ENCODE measurements around the gene WWOX.

WWOX gene

DNA sequence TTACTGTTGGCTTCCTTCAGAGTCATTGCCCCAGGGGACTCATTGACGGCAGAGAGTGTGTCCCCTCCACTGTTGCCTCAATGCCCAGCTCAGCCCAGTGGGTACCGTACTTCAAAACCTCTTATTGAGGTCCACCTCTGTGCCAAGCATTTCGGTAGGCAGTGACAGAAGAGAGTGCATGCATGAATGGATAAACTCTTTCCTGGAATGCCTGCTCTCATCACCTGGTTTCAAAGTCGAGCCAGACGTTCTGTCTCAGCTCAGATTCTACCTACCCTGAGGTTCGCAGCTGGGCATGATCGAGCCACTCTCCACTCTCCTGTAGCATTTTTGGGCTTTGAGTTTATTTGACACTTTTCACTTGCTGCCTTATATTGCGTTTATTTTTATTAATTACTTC is 854.1 kb downstream of the WWOX start:
- DNase-seq (ENCODE audit: low spot score) = no peak

DNA sequence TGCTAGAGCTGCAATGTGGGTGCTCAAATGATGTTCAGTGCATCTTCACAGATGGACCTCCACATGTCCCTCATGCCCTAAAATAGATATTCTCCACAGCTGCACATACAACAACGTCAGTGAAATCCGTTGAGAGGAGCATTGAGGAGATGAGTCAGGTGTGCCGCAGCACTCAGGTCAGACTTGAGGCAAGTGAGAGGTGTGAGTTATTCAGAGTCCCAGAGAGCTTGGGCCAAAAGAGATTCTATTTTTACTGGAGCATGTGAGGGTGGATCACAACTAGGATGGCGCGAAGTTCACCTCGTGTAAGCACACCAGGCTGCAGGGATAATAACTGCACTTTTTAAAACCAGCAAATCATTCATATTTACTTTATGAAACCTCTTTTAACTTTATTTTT is 855.8 kb downstream of the WWOX start:
- DNase-seq (ENCODE audit: low spot score) = no peak

DNA sequence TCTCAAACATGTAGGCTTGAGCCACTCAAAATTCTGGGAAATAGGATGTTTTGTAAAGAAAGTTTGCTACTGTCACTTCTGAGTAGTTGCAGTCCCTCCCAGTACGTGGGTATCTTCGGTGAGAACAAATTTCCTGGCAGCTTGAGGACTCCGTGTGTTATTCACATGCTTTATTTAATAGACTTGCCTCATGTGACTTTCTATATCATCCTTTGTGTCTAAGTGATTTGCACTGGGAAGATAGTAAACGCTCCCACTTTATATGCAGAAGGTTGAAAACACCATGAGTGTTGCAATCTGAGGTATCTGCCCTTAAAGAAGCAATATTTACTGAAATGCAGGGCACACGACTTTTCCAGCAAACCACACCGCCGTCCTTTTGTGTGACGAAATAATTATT is 857.4 kb downstream of the WWOX start:
- DNase-seq (ENCODE audit: low spot score) = no peak

DNA sequence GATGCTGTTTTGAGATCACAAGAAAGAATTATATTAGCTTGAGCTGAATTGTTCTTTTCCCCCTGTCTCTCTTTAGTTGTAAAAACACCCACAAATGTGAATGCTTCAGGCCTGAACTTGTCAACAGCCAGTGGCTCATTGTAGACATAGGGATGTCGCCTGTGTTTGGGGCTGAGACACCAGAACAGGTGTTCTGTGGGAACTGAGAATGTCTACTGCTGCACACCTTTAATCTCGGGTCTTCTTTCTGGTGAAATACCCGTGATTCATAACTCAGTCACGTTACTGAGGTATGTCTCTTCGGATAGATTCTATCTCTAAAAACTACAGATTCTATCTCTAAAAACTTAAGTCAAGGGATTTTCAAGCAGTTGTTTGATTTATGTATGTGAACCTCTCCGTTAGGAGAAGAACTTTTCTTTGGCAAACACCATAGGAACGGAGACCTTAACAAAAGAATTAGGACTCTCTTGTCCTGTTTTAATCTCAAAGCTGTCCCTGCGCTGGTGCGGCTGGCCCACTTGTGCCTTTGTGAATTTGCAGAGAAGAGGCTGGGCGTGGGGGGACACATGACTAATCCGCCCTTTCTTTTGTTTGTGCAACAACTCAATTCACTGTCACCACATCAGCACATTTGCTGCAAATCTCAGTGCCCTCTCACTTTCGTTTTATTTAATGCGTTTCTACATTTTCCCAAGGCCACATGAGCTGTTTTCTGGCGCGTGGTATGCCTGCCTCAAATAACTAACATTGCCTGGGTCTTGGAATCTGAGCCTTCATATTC is 858.1 kb downstream of the WWOX start:
- DNase-seq (ENCODE audit: low spot score) = peak; percentile 3

DNA sequence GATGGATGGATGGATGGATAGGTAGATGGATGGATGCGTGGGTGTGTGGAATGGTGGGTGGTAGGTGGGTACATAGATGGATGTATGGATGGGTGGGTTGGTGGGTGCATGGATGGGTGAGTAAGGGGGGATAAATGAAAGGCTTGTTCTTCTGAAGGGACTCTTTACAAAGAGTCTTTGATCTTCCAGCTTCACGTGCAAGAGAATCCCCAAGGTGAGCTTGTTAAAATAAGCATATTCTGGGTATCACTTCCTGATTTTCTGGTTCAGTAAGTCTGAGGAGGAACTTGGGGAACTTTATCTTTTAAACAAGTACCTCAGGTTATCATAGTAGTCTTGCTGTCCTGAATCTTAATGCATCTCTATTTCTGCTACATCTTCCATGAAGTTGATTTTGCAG is 862.0 kb downstream of the WWOX start:
- no peak for DNase-seq (ENCODE audit: low spot score)

DNA sequence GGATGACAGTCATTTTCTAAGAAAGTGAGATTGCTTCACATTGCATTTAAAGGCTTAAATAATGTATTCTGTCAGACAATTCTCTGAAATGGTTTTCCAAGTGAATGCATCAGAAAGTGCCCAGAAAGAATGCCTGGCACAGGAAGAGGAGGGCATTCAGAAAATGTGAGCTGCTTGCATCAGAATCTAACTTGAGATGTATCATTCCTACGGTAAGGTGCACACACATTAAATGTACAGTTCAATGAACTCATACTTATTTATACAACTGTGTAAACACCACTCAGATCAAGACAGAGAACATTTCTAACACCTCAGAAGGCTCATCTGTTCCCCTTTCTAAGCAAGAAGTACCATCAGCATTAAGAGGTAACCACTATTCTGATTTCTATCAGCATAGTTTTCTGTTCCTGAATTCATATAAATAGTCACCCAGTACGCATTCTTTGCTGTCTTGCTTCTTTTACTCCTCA is 863.0 kb downstream of the WWOX start:
- DNase-seq (ENCODE audit: low spot score) = no peak

DNA sequence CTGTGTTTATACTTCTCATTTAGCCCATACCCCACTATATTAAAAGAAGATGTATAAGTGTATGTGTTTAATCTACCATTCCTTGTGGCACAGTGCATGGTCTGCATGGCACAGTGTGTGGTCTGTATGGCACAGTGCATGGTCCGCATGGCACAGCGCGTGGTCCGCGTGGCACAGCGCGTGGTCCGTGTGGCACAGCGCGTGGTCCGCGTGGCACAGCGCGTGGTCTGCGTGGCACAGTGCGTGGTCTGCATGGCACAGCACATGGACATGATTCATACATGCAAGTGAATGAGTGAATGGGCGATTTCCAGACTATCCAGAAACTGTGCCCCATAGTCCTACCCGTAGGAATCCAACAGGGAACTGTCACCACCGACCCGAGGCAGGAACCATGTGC is 868.5 kb downstream of the WWOX start:
- no peak for DNase-seq (ENCODE audit: low spot score)

DNA sequence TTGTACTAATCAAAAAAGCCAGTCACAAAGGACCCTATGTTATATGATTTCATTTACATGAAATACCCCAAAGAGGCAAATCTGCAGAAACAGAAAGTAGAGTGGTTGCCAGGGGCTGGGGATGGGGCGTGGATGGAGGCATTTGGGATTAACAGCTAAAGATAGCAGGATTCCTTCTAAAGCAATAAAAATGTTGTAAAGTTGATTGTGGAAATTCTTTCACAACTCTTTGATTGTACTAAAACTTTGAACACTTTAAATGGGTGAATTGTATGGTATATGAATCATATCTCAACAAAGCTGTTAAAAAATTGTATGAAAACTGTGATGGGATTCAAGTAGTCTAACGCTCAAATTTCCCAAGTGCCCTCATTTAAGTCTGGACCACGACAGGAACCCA is 870.3 kb downstream of the WWOX start:
- DNase-seq (ENCODE audit: low spot score) = no peak

DNA sequence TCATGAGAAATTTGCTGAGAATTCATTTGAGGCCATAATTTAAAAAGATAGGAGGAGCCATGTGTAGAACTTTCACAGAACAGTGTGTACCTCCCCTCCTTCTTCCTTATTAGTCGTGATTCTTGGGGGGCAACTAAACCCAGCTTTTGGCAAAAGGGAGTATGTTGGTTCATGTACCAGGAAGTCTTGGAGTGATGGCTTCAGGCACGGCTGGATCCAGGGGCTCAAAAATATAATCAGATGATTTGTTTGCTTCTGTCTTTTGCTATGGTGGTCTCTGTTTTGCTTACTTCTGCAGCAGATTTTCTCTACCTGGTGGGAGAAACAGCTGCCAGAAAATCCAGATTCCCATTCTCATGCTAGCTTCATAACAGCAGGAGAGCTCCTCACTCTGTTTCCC is 871.2 kb downstream of the WWOX start:
- DNase-seq (ENCODE audit: low spot score) = no peak

DNA sequence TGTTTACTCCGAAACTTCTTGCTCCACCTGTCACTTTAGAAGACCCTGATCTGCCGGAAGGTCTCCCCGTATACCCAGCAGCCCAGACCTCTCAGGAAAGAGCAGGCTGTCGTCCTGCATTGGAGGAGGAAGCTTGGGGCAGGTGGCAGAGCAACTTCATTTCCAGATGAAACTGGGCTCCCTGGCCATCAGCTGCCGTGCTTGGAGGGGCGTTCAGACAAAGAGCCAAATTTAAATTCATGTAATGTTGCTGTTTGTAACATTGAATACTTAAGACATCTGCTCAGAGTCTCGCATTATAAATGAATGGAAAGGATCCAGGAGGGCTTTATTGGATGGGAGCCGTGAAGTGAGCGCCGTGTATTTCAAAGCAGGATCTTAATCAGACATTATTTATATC is 872.6 kb downstream of the WWOX start:
- no peak for DNase-seq (ENCODE audit: low spot score)

DNA sequence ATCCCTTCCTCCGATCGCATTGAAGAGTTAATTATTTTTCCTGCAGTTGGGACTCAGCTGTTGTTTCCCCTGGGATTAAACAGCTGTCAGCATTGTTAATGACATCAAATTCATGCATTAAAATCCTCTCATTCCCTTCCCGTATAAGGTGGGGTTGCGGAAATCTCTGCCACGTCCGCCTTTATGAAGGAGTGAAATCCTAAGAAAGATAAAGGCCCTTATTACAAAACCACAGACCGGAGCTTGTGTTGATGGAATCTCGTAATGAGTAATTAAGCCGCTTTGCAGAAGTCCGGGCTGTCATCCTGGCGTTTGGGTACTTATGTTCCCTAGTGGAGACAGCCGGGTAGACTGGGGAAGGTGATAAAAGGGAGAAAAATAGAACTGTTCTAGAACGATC is 873.5 kb downstream of the WWOX start:
- no peak for DNase-seq (ENCODE audit: low spot score)

DNA sequence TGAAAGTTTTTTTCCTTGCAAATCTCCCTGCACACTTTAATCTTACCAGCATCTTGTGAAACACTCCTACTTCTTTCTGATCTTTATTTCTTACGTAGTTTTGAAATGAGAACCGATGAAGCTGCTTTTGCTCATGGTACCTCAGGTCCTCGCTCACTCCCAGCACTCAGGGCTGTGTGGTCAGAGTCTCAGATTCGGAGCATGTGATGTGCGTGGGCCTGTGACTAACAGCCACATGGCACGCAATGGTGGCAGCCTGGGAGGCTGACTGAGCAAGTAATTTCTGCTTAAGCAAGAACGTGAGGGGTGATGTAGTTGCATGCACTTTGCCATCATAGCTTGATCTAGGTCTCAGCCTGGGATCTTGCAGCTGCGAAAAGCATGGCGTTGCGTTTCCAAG is 876.8 kb downstream of the WWOX start:
- no peak for DNase-seq (ENCODE audit: low spot score)

DNA sequence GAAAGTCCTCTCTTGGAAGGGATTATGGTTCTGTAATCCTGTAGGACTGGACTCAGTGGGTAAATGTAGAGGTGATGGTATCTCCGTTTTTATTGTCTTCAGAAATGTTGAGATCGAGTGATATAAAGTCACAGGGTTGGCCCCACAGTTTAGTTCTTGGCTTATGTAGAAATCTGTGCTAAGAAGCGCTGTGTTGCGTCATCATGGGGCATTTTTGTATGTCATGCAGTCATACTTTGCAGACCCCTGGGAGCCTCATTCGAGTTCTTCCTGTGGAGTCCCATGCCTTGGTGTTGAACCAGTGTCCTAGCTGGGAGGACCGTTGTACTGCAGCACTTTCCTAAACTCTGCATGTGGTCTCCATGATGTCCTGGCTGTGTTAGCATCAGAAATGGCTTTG is 881.4 kb downstream of the WWOX start:
- DNase-seq (ENCODE audit: low spot score) = no peak

DNA sequence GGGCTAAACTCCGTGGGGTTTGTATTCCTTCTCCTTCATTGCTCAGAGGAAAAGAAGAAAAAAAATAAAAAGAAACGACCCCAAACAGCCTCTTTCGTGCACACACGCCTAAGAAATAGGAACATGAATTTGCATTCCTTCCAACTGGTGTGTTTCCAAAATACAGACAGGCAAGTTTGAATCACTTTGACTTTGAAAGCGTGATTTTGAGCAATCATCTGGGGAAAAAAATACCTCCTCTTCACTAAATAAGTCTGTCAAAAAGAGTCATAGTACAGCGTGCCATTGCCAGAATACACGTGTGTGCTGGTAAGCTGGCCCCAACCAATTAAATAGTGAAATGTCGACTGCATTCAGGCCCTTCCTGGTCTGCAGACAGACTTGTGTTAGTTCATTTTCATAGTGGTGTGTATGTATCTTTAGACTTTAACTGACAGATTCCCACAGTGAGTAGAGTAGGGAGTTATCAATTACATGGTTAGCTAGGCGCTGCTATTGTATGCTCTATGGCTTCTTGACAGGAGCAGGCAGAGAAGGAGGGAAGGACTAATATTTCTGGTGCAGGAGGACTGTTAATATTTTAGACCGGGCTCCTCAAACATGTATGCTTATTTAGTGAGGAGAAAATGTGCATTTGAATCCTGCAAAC is 882.8 kb downstream of the WWOX start:
- no peak for DNase-seq (ENCODE audit: low spot score)

DNA sequence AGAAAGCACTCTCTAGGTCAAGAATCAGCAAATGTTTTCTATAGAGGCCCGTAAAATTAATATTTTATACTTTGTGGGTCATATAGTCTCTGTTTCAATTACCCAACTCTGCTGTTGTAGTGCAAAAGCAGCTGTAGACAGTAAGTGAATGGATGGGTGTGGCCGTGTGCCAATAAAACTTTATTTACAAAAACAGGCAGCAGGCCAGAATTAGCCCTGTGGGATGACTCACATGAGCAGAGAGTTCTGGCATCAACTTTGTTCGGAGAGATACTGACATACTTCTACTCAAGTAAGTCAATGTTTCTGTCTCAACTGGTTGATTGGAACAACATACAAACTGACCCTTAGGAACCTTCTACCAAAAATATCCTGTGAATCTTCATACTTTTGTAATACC is 884.9 kb downstream of the WWOX start:
- DNase-seq (ENCODE audit: low spot score) = no peak

DNA sequence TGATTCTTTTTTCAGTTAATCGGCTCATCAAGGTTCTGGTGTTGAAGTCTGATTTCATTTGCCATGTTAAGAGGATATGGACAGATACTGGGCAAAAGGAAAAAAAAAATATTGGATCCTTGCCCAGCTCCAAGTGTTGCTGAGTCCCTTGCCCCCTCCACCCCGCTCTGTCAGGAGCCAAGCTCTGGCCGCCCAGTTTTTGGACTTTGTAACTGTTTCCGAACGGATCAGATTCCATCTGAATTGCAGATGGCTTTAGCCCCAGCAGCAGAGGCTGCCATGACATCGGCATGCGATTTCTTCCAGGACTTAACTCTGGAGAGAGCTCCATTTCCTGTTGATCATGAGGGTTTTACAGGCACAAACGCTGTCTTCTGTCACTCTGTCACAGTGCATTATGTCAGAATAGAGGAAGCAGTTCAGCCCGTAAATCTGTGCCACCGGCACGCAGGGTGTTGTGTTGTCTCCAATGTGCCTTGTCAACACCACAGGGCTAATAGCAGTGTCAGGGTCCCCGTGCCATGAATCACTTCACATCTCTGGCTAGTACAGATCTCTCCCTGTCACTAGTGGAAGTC is 885.5 kb downstream of the WWOX start:
- DNase-seq (ENCODE audit: low spot score) = no peak

DNA sequence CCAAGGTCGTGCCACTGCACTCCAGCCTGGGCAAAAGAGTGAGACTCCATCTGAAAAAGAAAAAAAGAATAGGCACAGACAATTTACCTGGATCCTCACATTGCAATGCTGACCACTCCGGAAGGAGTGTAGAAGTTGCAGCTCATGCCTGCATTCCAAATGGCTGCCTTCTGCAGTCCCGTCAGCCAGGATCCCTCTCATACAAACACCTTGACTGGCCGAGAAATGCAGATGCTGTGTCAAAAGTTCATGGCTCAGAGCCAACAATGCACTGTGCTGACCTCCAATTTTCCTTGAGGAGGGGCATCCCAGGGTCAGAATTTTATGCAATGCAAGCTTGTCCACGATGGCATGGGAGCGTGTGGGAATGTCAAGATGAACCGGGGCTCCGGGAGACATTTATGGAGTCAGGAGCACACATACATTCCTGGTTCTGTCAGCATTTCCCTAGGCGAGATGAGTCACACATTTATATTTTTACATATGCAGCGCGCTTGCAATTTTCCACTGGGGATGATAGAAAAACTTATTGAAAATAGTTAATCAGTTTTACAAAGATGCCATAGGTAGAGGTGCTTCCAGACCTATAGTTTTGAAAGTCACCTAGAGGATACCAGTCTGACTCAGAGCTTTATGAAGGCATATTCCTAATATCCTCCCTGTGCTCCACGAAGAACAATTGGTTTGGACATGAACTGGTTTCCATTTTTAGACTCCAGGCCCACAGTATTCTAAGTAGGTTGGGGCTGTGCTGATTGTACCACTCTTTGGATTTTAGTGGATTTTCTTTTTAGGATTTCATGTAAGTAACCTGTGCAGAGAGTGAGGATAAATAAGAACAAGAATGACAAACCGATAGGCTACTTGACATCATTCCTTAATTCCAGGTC is 886.5 kb downstream of the WWOX start:
- DNase-seq (ENCODE audit: low spot score) = no peak

DNA sequence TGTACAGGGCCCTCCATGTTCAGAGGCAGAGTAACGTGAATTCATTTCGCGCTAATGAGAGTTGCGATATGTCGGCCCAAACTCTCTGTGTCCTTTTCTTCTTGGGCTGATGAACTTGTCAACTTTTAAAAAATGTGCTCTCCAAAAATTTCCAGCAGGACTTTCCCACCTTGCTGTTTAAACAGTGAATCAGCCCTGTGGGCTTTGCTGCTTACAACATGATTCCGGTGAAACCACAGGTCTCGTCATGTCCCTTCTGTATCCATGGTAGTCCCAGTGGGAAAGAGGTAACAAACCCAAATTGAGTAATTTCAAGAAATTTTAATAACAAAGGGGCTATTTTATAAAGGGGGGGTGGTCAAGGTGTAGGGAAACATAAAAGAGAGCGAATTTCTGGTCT is 888.2 kb downstream of the WWOX start:
- DNase-seq (ENCODE audit: low spot score) = no peak

DNA sequence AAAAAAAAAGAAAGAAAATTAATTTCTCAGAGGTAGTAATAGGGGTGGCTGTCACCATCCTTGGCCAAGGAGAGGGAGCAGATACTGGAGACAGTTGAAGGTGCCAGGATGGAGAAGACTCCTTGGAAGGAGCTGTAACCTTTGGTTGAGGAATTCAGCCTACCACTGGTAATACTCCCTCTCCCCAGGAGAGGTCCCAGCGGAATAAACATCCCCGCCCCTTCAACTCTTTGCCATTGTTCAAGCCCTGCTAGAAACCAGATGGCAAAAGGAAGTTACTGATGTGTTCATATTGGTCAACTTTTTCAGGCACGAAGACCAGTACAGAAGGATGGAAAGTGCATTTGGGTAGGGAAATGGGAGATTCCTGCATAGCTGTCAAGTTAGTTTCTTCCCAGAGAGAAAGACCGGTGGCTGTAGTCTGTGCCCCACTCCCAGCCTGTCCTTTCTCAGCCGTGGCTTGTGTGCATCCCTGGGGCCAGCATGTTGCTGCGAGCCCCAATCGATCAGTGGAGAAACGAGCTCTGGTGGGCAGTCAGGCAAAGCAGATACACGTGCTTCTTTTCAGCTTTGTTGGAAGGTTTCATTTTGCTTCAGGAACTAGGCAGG is 889.0 kb downstream of the WWOX start:
- no peak for DNase-seq (ENCODE audit: low spot score)

DNA sequence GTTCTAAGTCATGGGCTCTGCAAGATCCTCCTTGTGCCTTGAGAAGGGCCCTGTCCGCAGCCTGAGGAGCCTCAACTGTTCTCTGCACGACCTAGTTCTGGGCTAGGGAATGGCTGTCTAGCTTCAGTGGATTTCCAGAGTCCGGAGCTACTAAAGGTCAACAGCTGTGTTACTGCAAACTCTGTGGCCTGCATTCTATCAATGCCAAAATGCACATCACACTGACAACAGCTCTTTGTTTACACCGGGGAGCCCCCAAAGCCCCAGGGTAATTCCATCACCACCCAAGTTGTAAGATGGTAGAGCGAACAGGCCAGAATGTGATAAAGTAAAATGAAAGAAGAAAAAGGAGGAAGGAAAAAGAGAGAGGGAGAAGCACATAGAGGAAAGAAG is 890.9 kb downstream of the WWOX start:
- no peak for DNase-seq (ENCODE audit: low spot score)

DNA sequence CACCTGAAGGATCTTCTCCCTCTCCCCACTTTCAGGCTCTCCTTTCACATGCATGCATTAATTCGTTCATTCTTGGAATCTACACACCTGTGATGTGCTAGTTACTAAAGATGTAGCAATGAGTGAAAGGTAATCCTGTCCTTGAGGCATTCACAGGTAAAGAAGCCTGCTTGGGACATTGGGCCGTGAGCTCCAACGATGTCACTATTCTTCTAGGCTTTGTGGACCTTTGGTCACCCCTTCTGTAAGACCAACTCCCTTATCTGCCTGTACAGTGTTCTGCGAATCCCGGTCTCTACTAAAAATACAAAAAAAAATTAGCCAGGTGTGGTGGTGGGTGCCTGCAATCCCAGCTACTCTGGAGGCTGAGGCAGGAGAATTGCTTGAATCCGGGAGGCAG is 892.5 kb downstream of the WWOX start:
- no peak for DNase-seq (ENCODE audit: low spot score)

DNA sequence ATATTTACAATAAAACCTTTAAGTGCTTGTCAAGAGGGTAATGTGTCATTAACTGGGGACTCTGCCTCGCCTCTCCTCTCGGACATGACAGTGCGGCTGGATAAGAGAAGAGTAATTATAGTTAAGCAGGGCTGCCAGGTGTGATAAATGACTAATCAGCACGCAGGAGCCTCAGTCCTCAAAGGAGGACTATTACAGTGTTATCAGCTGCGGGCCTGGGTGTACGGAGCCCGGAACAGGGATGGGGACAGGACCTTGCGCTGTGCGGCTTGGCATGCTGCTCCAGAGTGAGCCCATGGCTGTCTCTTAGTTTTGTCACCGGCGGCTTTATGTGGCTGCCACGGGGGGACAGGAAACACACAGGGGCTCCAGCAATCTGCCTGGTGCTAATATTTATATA is 893.9 kb downstream of the WWOX start:
- no peak for DNase-seq (ENCODE audit: low spot score)
